GM23338 (cell line): ENCODE measurements around the gene DMD. TPM values are rescaled to one million over a fixed set of nuclear protein-coding genes. Genes with fewer than 3 reads are reported as not detected.

Source experiments
- ATAC-seq: fragments of 200-7000 bp; cut with Tn5 transposase; 3 replicates; pipeline ENCODE4 v1.9.1; 2020
- DNase-seq: peaks from one replicate; pipeline ENCODE4 v3.0.0-alpha.2; 2015; ENCODE audit warnings: low spot score
- H2AFZ ChIP-seq: fragments of 200-600 bp; sonication (generic); 2 replicates; pipeline ENCODE4 v1.8.0; 2016; ENCODE audit warnings: antibody characterized with exemption, mild to moderate bottlenecking, moderate library complexity
- H3F3A ChIP-seq: fragments of 200-600 bp; sonication (generic); replicated peaks from 2 replicates; pipeline ENCODE4 v1.8.0; 2017; ENCODE audit warnings: antibody characterized with exemption, mixed run types, low read depth
- H3K27ac ChIP-seq: fragments of 200-600 bp; sonication (generic); 2 replicates; pipeline ENCODE4 v1.6.1; 2016; ENCODE audit warnings: low read depth
- H3K27me3 ChIP-seq: fragments of 200-600 bp; sonication (generic); 2 replicates; pipeline ENCODE4 v1.8.0; 2016; ENCODE audit warnings: mild to moderate bottlenecking, mixed run types, moderate library complexity; ENCODE audit not compliant: insufficient read depth
- H3K36me3 ChIP-seq: fragments of 200-600 bp; sonication (generic); 2 replicates; pipeline ENCODE4 v1.8.0; 2016; ENCODE audit warnings: mild to moderate bottlenecking; ENCODE audit not compliant: insufficient read depth
- H3K4me1 ChIP-seq: fragments of 200-600 bp; sonication (generic); 2 replicates; pipeline ENCODE4 v1.8.0; 2016; ENCODE audit warnings: mild to moderate bottlenecking, moderate library complexity; ENCODE audit not compliant: insufficient read depth
- H3K4me2 ChIP-seq: fragments of 200-600 bp; sonication (generic); 2 replicates; pipeline ENCODE4 v1.7.1; 2017; ENCODE audit warnings: mixed run types
- H3K4me3 ChIP-seq: fragments of 200-600 bp; sonication (generic); 2 replicates; pipeline ENCODE4 v1.6.1; 2016; ENCODE audit warnings: mixed run types
- H3K79me2 ChIP-seq: fragments of 200-600 bp; sonication (generic); replicated peaks from 2 replicates; pipeline ENCODE4 v1.8.0; 2017; ENCODE audit warnings: mild to moderate bottlenecking; ENCODE audit not compliant: insufficient read depth
- H3K9me2 ChIP-seq: fragments of 200-600 bp; sonication (generic); 2 replicates; pipeline ENCODE4 v1.8.0; 2017; ENCODE audit not compliant: insufficient read depth
- H4K20me1 ChIP-seq: fragments of 200-600 bp; sonication (generic); replicated peaks from 2 replicates; pipeline ENCODE4 v1.8.0; 2017; ENCODE audit warnings: mild to moderate bottlenecking; ENCODE audit not compliant: insufficient read depth
- H3K27ac Mint-ChIP-seq: 2 replicates; pipeline ENCODE4 v1.8.0; 2020; ENCODE audit warnings: inconsistent platforms, mild to moderate bottlenecking, moderate library complexity, mixed read lengths
- H3K27me3 Mint-ChIP-seq: 3 replicates; pipeline ENCODE4 v1.8.0; 2022; ENCODE audit warnings: low read depth, mild to moderate bottlenecking, moderate library complexity, mixed read lengths, inconsistent platforms; ENCODE audit not compliant: insufficient read depth, poor library complexity
- H3K36me3 Mint-ChIP-seq: 3 replicates; pipeline ENCODE4 v1.8.0; 2021; ENCODE audit warnings: low read depth, mild to moderate bottlenecking, inconsistent platforms, moderate library complexity, mixed read lengths
- H3K4me1 Mint-ChIP-seq: 3 replicates; pipeline ENCODE4 v1.8.0; 2020; ENCODE audit warnings: mild to moderate bottlenecking, inconsistent platforms, mixed read lengths
- H3K4me3 Mint-ChIP-seq: 3 replicates; pipeline ENCODE4 v1.8.0; 2021; ENCODE audit warnings: moderate library complexity, mild to moderate bottlenecking, inconsistent platforms, mixed read lengths
- H3K9me3 Mint-ChIP-seq: 3 replicates; pipeline ENCODE4 v1.8.0; 2020; ENCODE audit warnings: moderate library complexity, mild to moderate bottlenecking, inconsistent platforms, mixed read lengths
- CREB1 ChIP-seq: fragments of 250-450 bp; sonication (Bioruptor Pico); IDR thresholded peaks from 2 replicates; pipeline ENCODE4 v1.5.0; 2020; ENCODE audit warnings: low read depth, mild to moderate bottlenecking, moderate library complexity
- EZH2 ChIP-seq: fragments of 200-600 bp; sonication (generic); IDR thresholded peaks from one replicate; pipeline ENCODE4 v1.8.0; 2017; ENCODE audit warnings: antibody characterized with exemption, mild to moderate bottlenecking, low read depth; ENCODE audit not compliant: unreplicated experiment
- EZH2phosphoT487 ChIP-seq: fragments of 200-600 bp; sonication (generic); IDR thresholded peaks from one replicate; pipeline ENCODE4 v1.8.1; 2018; ENCODE audit warnings: antibody characterized with exemption; ENCODE audit not compliant: unreplicated experiment
- JUNB ChIP-seq: IDR thresholded peaks from one replicate; pipeline ENCODE4 v1.6.1; 2016; ENCODE audit warnings: antibody characterized with exemption; ENCODE audit not compliant: unreplicated experiment
- NANOG ChIP-seq: IDR thresholded peaks from 2 replicates; pipeline ENCODE4 v1.6.1; 2016; ENCODE audit warnings: antibody characterized with exemption, borderline replicate concordance
- POLR2AphosphoS5 ChIP-seq: IDR thresholded peaks from 2 replicates; pipeline ENCODE4 v1.6.1; 2016; ENCODE audit warnings: antibody characterized with exemption, low read depth
- REST ChIP-seq: IDR thresholded peaks from one replicate; pipeline ENCODE4 v1.6.1; 2018; ENCODE audit warnings: antibody characterized with exemption; ENCODE audit not compliant: unreplicated experiment
- STAT1 ChIP-seq: IDR thresholded peaks from one replicate; pipeline ENCODE4 v1.6.1; 2016; ENCODE audit warnings: antibody characterized with exemption; ENCODE audit not compliant: unreplicated experiment
- ZNF114 ChIP-seq: fragments of 250-450 bp; sonication (Bioruptor Pico); IDR thresholded peaks from 2 replicates; pipeline ENCODE4 v1.5.0; 2020; ENCODE audit warnings: mild to moderate bottlenecking, moderate library complexity
- ZNF331 ChIP-seq: fragments of 250-450 bp; sonication (Bioruptor Pico); IDR thresholded peaks from 2 replicates; pipeline ENCODE4 v1.5.0; 2020; ENCODE audit warnings: low read depth, mild to moderate bottlenecking, moderate library complexity
- ZNF462 ChIP-seq: fragments of 250-450 bp; sonication (Bioruptor Pico); IDR thresholded peaks from 2 replicates; pipeline ENCODE4 v1.5.0; 2020; ENCODE audit warnings: mild to moderate bottlenecking, moderate library complexity
- polyA plus RNA-seq: library from polyadenylated mRNA; unstranded; fragments of >200 nt; fragmentation: Nextera tagmentation; extraction: Ambion mirVana; gene quantifications from 2 replicates; pipeline ENCODE4 v1.2.1, GENCODE V29; 2016
- total RNA-seq: library from RNA; depleted of rRNA; stranded (reverse); fragments of >200 nt; shearing (Covaris generic); gene quantifications from 2 replicates; pipeline ENCODE4 v1.2.3, GENCODE V29; 2014
- TF ChIP-seq, protein P1 (sequence below): IDR thresholded peaks from 2 replicates; pipeline ENCODE4 v1.6.1; 2016; ENCODE audit warnings: antibody characterized with exemption
- TF ChIP-seq, protein P2 (sequence below), 2 experiments: fragments of 200-600 bp in 1 of 2; sonication (generic) in 1 of 2; conservative IDR thresholded peaks; 2 replicates each; pipeline versions ENCODE4 v1.5.1 to v1.6.1; 2016 to 2017; ENCODE audit warnings: antibody characterized with exemption in 2 of 2, low read depth in 2 of 2, mild to moderate bottlenecking in 2 of 2, moderate library complexity in 1 of 2

The DMD gene
- total and polyA plus RNA-seq, 2 experiments from 2014 or later: 4.5 to 7.6 TPM

- DNase-seq (no peak), ATAC-seq (no peak)
- Histone ChIP-seq H3K4me3 (no peak overlapping the region), H3K4me1 (no peaks in the 10 kb centered on the region), H3K27me3 (no peaks in the 10 kb centered on the region), H3K9me2 (no peaks in the 10 kb centered on the region), H3K36me3 (no peaks in the 10 kb centered on the region), H4K20me1 (no peaks in the 10 kb centered on the region), H3F3A (no peaks in the 10 kb centered on the region), H3K79me2 (no peaks in the 10 kb centered on the region), H3K4me2 (no peak overlapping the region), H3K27ac (no peak overlapping the region), H2AFZ (no peak overlapping the region)
- Mint-ChIP-seq H3K4me1 (no peaks in the 10 kb centered on the region), H3K4me3 (no peak overlapping the region), H3K27ac (no peak overlapping the region), H3K27me3 (no peaks in the 10 kb centered on the region), H3K36me3 (no peaks in the 10 kb centered on the region), H3K9me3 (no peaks in the 10 kb centered on the region)
- TF ChIP-seq, protein P1, sequence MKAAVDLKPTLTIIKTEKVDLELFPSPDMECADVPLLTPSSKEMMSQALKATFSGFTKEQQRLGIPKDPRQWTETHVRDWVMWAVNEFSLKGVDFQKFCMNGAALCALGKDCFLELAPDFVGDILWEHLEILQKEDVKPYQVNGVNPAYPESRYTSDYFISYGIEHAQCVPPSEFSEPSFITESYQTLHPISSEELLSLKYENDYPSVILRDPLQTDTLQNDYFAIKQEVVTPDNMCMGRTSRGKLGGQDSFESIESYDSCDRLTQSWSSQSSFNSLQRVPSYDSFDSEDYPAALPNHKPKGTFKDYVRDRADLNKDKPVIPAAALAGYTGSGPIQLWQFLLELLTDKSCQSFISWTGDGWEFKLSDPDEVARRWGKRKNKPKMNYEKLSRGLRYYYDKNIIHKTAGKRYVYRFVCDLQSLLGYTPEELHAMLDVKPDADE: no peak
- TF ChIP-seq JUNB (no peak), ZNF114 (CRISPR knock-in tag) (no peak), STAT1 (no peak), CREB1 (no peak), NANOG (no peak), REST (no peak), POLR2AphosphoS5 (no peak), EZH2phosphoT487 (no peak), EZH2 (no peak), ZNF331 (CRISPR knock-in tag) (no peak), ZNF462 (CRISPR knock-in tag) (no peak)
- TF ChIP-seq, protein P2, sequence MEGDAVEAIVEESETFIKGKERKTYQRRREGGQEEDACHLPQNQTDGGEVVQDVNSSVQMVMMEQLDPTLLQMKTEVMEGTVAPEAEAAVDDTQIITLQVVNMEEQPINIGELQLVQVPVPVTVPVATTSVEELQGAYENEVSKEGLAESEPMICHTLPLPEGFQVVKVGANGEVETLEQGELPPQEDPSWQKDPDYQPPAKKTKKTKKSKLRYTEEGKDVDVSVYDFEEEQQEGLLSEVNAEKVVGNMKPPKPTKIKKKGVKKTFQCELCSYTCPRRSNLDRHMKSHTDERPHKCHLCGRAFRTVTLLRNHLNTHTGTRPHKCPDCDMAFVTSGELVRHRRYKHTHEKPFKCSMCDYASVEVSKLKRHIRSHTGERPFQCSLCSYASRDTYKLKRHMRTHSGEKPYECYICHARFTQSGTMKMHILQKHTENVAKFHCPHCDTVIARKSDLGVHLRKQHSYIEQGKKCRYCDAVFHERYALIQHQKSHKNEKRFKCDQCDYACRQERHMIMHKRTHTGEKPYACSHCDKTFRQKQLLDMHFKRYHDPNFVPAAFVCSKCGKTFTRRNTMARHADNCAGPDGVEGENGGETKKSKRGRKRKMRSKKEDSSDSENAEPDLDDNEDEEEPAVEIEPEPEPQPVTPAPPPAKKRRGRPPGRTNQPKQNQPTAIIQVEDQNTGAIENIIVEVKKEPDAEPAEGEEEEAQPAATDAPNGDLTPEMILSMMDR (conservative IDR thresholded peaks at IDR 0.05; ENCODE audit: low read depth in 2 of 2): no peak
These were observed 1350.7 kb downstream of the DMD start for GRCh38 chrX:31860686-31861085.
